HUES48 (cell line): ENCODE measurements around the gene SPATA17.

Experiments
- H3K27ac ChIP-seq: one replicate; pipeline ENCODE4 v1.7.0; 2013; ENCODE audit warnings: low read depth, low read length, inconsistent platforms
- H3K27me3 ChIP-seq: 2 replicates; pipeline ENCODE4 v1.6.1; 2013; ENCODE audit warnings: mild to moderate bottlenecking, low read length; ENCODE audit not compliant: control insufficient read depth, insufficient read depth
- H3K36me3 ChIP-seq: 2 replicates; pipeline ENCODE4 v1.6.1; 2013; ENCODE audit warnings: low read length; ENCODE audit not compliant: control insufficient read depth, insufficient read depth
- H3K4me1 ChIP-seq: 2 replicates; pipeline ENCODE4 v1.6.1; 2013; ENCODE audit warnings: mild to moderate bottlenecking, low read length; ENCODE audit not compliant: control insufficient read depth, insufficient read depth
- H3K4me3 ChIP-seq: 2 replicates; pipeline ENCODE4 v1.5.1; 2013; ENCODE audit warnings: mild to moderate bottlenecking, low read depth, low read length
- H3K9ac ChIP-seq: 2 replicates; pipeline ENCODE4 v1.6.1; 2013; ENCODE audit warnings: mild to moderate bottlenecking, low read depth, low read length, moderate library complexity
- H3K9me3 ChIP-seq: 2 replicates; pipeline ENCODE4 v1.6.1; 2013; ENCODE audit warnings: low read length; ENCODE audit not compliant: control insufficient read depth, insufficient read depth

Gene SPATA17

DNA sequence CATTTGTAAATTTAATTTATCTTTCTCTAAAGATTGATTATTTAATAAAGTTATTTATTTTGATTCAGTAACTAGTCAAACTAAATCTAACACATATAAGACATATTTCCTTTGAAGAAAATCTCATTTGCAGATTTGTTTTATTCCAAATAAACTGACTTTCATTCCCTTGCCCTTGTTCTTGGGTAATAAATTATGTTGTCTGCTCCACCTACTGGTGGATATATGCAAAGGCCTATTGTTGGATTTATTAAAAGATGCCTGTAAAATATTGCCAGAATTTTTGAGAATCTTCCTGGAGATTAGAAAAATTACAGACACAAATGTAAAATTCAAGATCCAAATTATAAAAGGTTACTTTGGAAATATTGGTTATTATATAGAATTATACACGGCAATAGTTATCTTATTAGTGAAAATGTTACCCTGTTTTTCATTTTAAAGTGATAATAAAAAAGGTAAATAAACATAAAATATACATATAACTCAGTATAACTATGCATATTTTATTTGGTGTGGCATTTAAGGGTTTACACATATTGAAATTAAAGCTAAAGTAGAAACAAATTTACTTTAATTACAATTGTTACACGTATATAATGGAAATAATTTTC, 116.1 kb downstream of the SPATA17 start:
- H3K9ac ChIP-seq: no peak overlapping the region
- H3K27me3 ChIP-seq: no peaks in the 10 kb centered on the region
- H3K4me3 ChIP-seq: no peak overlapping the region
- no peak overlapping the region for H3K27ac ChIP-seq
- H3K4me1 ChIP-seq: no peaks in the 10 kb centered on the region
- no peaks in the 10 kb centered on the region for H3K9me3 ChIP-seq
- no peaks in the 10 kb centered on the region for H3K36me3 ChIP-seq

GRCh38 chr1:217769768-217770167, 138.6 kb downstream of the SPATA17 start:
- no peaks in the 10 kb centered on the region for H3K27me3 ChIP-seq
- no peaks in the 10 kb centered on the region for H3K9me3 ChIP-seq
- H3K27ac ChIP-seq: no peak overlapping the region
- H3K36me3 ChIP-seq: no peaks in the 10 kb centered on the region
- H3K4me3 ChIP-seq: no peak overlapping the region
- H3K4me1 ChIP-seq: no peaks in the 10 kb centered on the region
- H3K9ac ChIP-seq: no peak overlapping the region

GRCh38 chr1:217770918-217771317, 139.8 kb downstream of the SPATA17 start:
- Histone ChIP-seq H3K9me3 (no peaks in the 10 kb centered on the region), H3K36me3 (no peaks in the 10 kb centered on the region), H3K27me3 (no peaks in the 10 kb centered on the region), H3K4me1 (no peaks in the 10 kb centered on the region), H3K4me3 (no peak overlapping the region), H3K9ac (no peak overlapping the region), H3K27ac (no peak overlapping the region)

- H3K4me1 ChIP-seq: no peaks in the 10 kb centered on the region
- no peaks in the 10 kb centered on the region for H3K36me3 ChIP-seq
- H3K27ac ChIP-seq: no peak overlapping the region
- H3K9ac ChIP-seq: no peak overlapping the region
- H3K27me3 ChIP-seq: no peaks in the 10 kb centered on the region
- H3K9me3 ChIP-seq: no peaks in the 10 kb centered on the region
- no peak overlapping the region for H3K4me3 ChIP-seq
Observed at GRCh38 chr1:217776693-217777092, 145.5 kb downstream of the SPATA17 start.

DNA sequence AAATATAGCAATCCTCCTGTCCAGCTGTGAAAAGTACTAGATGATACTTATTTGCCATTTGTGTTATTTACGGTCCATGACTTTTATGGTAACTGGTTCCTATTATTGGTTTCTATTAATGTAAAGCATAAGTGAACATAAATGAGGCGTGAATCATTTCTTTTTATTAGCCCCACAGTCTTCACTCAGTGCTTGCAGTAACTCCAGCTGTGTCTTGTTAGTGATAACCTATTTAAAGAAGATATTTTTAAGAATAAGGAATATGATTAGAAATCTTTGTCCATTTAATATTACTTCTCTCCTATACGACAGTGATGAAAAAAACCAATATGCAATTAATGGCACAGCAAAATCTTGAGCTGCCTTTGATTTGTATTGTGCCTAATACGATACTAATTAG, 149.9 kb downstream of the SPATA17 start:
- Histone ChIP-seq H3K27ac (no peak overlapping the region), H3K36me3 (no peaks in the 10 kb centered on the region), H3K9me3 (no peaks in the 10 kb centered on the region), H3K4me3 (no peak overlapping the region), H3K27me3 (no peaks in the 10 kb centered on the region), H3K4me1 (no peaks in the 10 kb centered on the region), H3K9ac (no peak overlapping the region)

GRCh38 chr1:217791091-217791490, 159.9 kb downstream of the SPATA17 start:
- Histone ChIP-seq H3K4me1 (no peaks in the 10 kb centered on the region), H3K9ac (no peak overlapping the region), H3K36me3 (no peaks in the 10 kb centered on the region), H3K27ac (no peak overlapping the region), H3K4me3 (no peak overlapping the region), H3K9me3 (no peaks in the 10 kb centered on the region), H3K27me3 (no peaks in the 10 kb centered on the region)

GRCh38 chr1:217805792-217806191, 174.6 kb downstream of the SPATA17 start:
- no peak overlapping the region for H3K4me3 ChIP-seq
- H3K27me3 ChIP-seq: no peaks in the 10 kb centered on the region
- H3K9me3 ChIP-seq: no peaks in the 10 kb centered on the region
- H3K36me3 ChIP-seq: no peaks in the 10 kb centered on the region
- H3K9ac ChIP-seq: no peak overlapping the region
- no peaks in the 10 kb centered on the region for H3K4me1 ChIP-seq
- H3K27ac ChIP-seq: no peak overlapping the region

DNA sequence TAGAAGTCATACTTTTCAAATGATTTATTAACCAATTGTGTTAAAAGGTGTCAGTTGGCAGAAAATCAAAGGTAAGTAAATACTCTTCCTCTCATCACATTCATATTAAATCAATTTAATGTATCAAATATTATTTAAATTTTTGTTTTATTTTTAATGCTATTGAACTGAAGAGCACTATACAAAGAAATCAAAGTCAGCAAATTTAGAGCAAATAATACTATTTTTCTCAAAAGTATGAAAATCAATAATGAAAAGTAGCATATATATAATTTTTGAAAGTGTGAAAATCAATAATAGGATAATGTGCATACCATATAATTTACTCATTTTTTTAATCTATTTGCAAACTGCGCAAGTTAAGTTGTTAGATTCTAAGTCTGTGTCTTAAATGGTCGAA, 181.0 kb downstream of the SPATA17 start:
- Histone ChIP-seq H3K9me3 (no peaks in the 10 kb centered on the region), H3K4me1 (no peaks in the 10 kb centered on the region), H3K36me3 (no peaks in the 10 kb centered on the region), H3K27ac (no peak overlapping the region), H3K9ac (no peak overlapping the region), H3K4me3 (no peak overlapping the region), H3K27me3 (no peaks in the 10 kb centered on the region)

- no peaks in the 10 kb centered on the region for H3K27me3 ChIP-seq
- no peak overlapping the region for H3K4me3 ChIP-seq
- no peak overlapping the region for H3K27ac ChIP-seq
- no peak overlapping the region for H3K9ac ChIP-seq
- H3K4me1 ChIP-seq: no peaks in the 10 kb centered on the region
- H3K36me3 ChIP-seq: no peaks in the 10 kb centered on the region
- H3K9me3 ChIP-seq: no peaks in the 10 kb centered on the region
Observed at GRCh38 chr1:217813031-217813430, 181.9 kb downstream of the SPATA17 start.

DNA sequence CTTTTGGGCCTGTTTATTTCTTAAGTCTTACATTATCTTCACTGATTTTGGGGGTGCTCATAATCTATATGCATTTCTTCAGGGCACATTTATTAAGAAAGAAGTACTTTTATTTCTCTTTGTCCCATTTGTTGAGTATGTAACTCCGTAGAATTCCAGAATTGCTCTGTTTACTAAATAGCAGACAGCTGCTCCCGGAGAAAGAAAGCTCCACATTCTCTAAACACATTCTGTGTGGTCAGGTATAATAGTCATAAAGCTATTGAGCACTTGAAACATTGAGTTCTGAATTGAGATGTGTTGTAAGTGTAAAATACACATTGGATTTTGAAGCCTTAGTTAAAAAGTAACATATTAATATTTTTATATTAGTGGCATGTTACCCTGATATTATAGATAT, 206.5 kb downstream of the SPATA17 start:
- Histone ChIP-seq H3K36me3 (no peaks in the 10 kb centered on the region), H3K27me3 (no peaks in the 10 kb centered on the region), H3K27ac (no peak overlapping the region), H3K9me3 (no peaks in the 10 kb centered on the region), H3K9ac (no peak overlapping the region), H3K4me1 (no peaks in the 10 kb centered on the region), H3K4me3 (no peak overlapping the region)

- H3K27me3 ChIP-seq: no peaks in the 10 kb centered on the region
- H3K4me3 ChIP-seq: no peak overlapping the region
- no peak overlapping the region for H3K27ac ChIP-seq
- H3K4me1 ChIP-seq: no peaks in the 10 kb centered on the region
- H3K36me3 ChIP-seq: no peaks in the 10 kb centered on the region
- H3K9me3 ChIP-seq: no peaks in the 10 kb centered on the region
- H3K9ac ChIP-seq: no peak overlapping the region
Observed at GRCh38 chr1:217839161-217839560, 208.0 kb downstream of the SPATA17 start.

DNA sequence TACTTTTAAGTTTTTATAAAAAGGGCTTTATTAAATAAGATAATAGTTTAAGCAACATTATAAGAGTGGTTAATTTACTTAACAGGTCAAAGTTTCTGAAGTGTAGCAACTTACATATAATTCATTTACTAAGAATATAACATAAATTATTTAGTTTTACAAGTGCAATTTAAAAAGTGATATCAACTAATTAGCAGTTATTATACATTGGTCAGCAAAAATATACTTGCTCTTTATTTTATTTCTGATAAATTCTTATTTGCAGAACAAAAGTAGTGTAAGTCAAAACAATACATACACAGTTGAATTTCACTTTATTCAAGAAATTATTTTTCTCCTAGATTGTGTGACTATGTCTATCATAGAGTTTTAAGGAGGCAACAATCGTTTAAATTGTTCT, 215.6 kb downstream of the SPATA17 start:
- no peak overlapping the region for H3K27ac ChIP-seq
- no peaks in the 10 kb centered on the region for H3K9me3 ChIP-seq
- H3K9ac ChIP-seq: no peak overlapping the region
- peaks cover 10% of the 10 kb centered on the region for H3K4me1 ChIP-seq
- no peaks in the 10 kb centered on the region for H3K27me3 ChIP-seq
- no peaks in the 10 kb centered on the region for H3K36me3 ChIP-seq
- H3K4me3 ChIP-seq: no peak overlapping the region
